Muscle of back (tissue), 11 donors: Measurements from ENCODE around the gene APRT. TPM values are rescaled to one million over a fixed set of nuclear protein-coding genes. Genes with fewer than 3 reads are reported as not detected.

Source experiments
- DNase-seq, 3 donors: peaks; one replicate each; pipeline versions ENCODE4 v3.0.0 to v3.0.0-alpha.2; 2013
- polyA plus RNA-seq, 10 donors: library from polyadenylated mRNA; unstranded; fragments of 120-200 nt; gene quantifications; one replicate each; pipeline ENCODE4 v1.2.1, GENCODE V29; 2013; ENCODE audit not compliant: insufficient read length in 10 of 10

APRT gene
- polyA plus RNA-seq, 10 donors, result 47.8 to 75.0 (median 62.4) TPM

DNA sequence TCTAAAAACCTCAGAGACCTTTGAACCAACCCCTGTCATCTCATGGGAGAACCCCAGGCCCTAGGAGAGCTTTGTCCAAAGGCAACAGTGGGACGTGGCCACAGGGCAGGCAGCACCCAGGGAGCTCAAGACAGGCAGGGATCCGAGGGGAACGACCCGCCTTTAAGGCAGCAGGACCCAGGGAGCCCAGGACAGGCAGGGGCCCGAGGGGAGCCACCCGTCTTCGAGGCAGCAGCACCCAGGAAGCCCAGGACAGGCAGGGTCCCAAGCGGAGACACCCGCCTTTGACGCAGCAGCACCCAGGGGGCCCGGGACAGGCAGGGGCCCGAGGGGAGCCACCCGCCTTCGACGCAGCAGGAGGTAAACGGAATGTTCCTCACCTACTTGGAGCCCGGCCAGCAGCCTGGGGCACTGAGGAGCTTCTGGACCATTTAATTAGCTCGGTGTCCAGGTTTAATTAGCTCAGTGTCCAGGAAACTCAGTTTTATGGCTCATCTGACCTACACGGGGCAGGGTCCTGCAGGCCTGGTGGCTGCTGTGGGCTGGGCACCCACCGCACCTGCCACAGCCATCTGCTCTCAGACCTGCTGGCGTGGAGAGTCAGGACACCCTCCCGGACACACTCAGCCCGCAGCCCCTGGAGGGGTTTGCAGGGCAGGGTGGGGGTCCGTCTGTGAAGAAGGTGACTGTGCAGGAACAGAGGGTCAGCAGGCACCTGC lies 51.1 kb downstream of the APRT start:
- DNase-seq, result no peak

DNA sequence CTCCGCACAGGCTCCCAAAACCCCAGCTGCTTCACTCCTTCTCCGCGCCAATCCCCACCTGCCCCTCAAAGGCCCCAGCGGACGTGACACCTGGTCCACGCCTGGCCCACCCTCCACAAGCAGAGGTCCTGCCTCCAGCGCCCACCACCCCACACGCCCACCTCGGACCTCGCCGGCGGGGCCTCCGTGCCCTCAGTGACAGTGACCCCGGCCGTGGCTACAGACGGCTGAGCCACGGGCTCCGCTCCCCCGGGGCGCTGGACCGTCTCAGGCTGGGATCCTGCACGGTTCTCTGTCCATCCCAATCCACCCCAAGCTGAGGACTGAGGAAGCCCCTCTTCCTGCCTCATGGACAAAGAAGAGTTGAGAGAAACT lies 51.8 kb downstream of the APRT start:
- no peak for DNase-seq

Other genes starting within 250 kb of the APRT start
- gene ZC3H18, start 241.5 kb downstream of the APRT start, polyA plus RNA-seq, result 10 to 100 TPM; 23.3 to 33.1 (median 28.0) TPM
- not detected for gene IL17C, start 173.4 kb downstream of the APRT start, polyA plus RNA-seq
- 10 to 100 TPM; 19.4 to 59.7 (median 34.6) TPM for gene CYBA, start 160.9 kb downstream of the APRT start, polyA plus RNA-seq
- 10 to 100 TPM; 19.4 to 38.9 (median 26.3) TPM for gene MVD, start 148.8 kb downstream of the APRT start, polyA plus RNA-seq
- 1 to 10 TPM; 4.5 to 8.5 (median 6.1) TPM for gene SNAI3, start 125.4 kb downstream of the APRT start, polyA plus RNA-seq
- 10 to 100 TPM; 13.0 to 23.0 (median 15.6) TPM for gene RNF166, start 105.5 kb downstream of the APRT start, polyA plus RNA-seq
- gene CTU2, start 105.4 kb downstream of the APRT start, polyA plus RNA-seq, result 10 to 100 TPM in 8 of 10 donors, 1 to 10 TPM in 2; 8.2 to 15.7 (median 11.8) TPM
- 10 to 100 TPM; 36.6 to 61.8 (median 55.6) TPM for gene PIEZO1, start 26.7 kb downstream of the APRT start, polyA plus RNA-seq
- 10 to 100 TPM in 1 of 10 donors, 1 to 10 TPM in 9; 2.9 to 18.6 (median 8.1) TPM for gene CDT1, start 8.1 kb downstream of the APRT start, polyA plus RNA-seq
- gene GALNS, start 45.0 kb upstream of the APRT start, polyA plus RNA-seq, result 10 to 100 TPM; 13.1 to 23.5 (median 17.2) TPM
- 10 to 100 TPM; 45.8 to 61.5 (median 53.5) TPM for gene TRAPPC2L, start 45.2 kb upstream of the APRT start, polyA plus RNA-seq
- under 1 TPM in 1 of 10 donors, not detected in 9; 0.20 TPM for gene PABPN1L, start 54.7 kb upstream of the APRT start, polyA plus RNA-seq
- gene CBFA2T3, start 165.3 kb upstream of the APRT start, polyA plus RNA-seq, result 10 to 100 TPM in 9 of 10 donors, 1 to 10 TPM in 1; 9.4 to 19.0 (median 16.4) TPM